ENCODE measurements around the gene TMEM183A. TPM values are rescaled to one million over a fixed set of nuclear protein-coding genes. Genes with fewer than 3 reads are reported as not detected.

The TMEM183A gene
- total and polyA plus RNA-seq, 10 of the 15 experiments (the other 5 are each of a cell fraction or from before 2014, with no cell fraction given), result 12.3 to 103 (median 66.3) TPM

DNA sequence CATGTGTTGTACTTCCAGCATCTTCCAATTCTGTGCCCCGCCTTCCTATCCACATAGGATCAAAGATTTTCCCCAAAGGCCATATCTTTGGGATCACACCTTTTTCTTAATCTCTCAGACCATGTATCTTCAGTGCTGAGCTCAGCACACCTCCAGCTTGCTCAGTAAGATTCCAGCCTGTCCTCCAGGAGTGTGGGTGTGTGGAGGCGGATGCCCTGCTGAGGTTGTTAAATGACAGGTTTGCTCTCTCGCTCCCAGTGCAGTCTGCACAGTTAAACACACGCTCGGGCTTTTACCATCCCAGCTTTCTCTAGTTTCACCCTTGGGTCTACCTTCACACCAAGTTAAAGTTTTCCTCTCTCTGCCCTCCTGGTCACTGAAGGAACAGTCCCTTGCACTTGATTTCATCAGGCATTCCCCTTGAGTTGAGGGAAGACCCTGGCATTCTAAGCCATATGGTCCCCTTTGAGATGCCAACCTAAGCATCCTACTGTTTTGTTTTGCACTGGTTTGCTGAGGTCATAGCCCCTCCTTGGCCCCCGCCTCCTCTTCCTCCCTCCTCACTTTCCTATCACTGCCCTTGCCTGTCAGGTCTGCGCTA lies 64.9 kb downstream of the TMEM183A start (continued):
- no peak for TF ChIP-seq MLLT1 (IDR thresholded peaks at IDR 0.05)
- TF ChIP-seq NFIC (IDR thresholded peaks at IDR 0.05; ENCODE audit: low read depth, low read length), result no peak
- TF ChIP-seq MXI1 (IDR thresholded peaks at IDR 0.05; ENCODE audit: low read depth, low read length), result no peak
- TF ChIP-seq BMI1 (IDR thresholded peaks at IDR 0.05; ENCODE audit: borderline replicate concordance), result no peak
- no peak for TF ChIP-seq ESRRA (IDR thresholded peaks at IDR 0.05; ENCODE audit: low read length)
- no peak for TF ChIP-seq STAT3 (IDR thresholded peaks at IDR 0.05; ENCODE audit: low read depth, low read length)
- no peak for TF ChIP-seq FOXM1 (IDR thresholded peaks at IDR 0.05; ENCODE audit: low read depth, low read length)

GRCh38 chr1:203072911-203073310 lies 65.7 kb downstream of the TMEM183A start:
- Histone ChIP-seq H3K79me2 (ENCODE audit: control insufficient read depth, insufficient read depth, low read length) (no peaks in the 10 kb centered on the region), H4K20me1 (ENCODE audit: control insufficient read depth, insufficient read depth) (no peaks in the 10 kb centered on the region), H3K9me3 (replicated peaks; ENCODE audit: control insufficient read depth, insufficient read depth, low read length) (no peaks in the 10 kb centered on the region), H3K4me2 (ENCODE audit: control insufficient read depth, insufficient read depth) (no peak overlapping the region), H3K9ac (ENCODE audit: control insufficient read depth, insufficient read depth, low read length) (no peak overlapping the region), H3K4me1 (ENCODE audit: control insufficient read depth, insufficient read depth, low read length) (no peaks in the 10 kb centered on the region; the same call in 1 of the 2 replicates), H3K27ac (ENCODE audit: control insufficient read depth, insufficient read depth) (no peak overlapping the region), H3K4me3 (no peak overlapping the region), H2AFZ (ENCODE audit: control insufficient read depth, low read depth, low read length) (no peak overlapping the region), H3K36me3 (ENCODE audit: control insufficient read depth in 2 of 2, insufficient read depth in 2 of 2, low read length in 1 of 2) (no peaks in the 10 kb centered on the region), H3K27me3 (replicated peaks in 1 of 2; ENCODE audit: control insufficient read depth in 2 of 2, insufficient read depth in 2 of 2, low read length in 1 of 2) (peaks cover 3 to 10% of the 10 kb centered on the region in 2 experiments; a peak in 2 of 4 replicates)
- intact Hi-C loops (cut with micrococcal nuclease; ENCODE audit: unreplicated experiment), result no loop called here
- in situ Hi-C loops (cut with MboI), result no loop called here
- POLR2A ChIA-PET, result interaction anchor here (1.1 kb wide), 1 partner anchor 25 kb away, joined by 5 read pairs; no protein-coding TSS in a partner anchor
- no peak for DNase-seq (ENCODE audit: low read depth, low spot score)
- FAIRE-seq, result no peak
- ATAC-seq, result no peak
- TF ChIP-seq ATF2 (IDR thresholded peaks at IDR 0.05; ENCODE audit: low read length) (no peak), LARP7 (IDR thresholded peaks at IDR 0.05) (no peak)
- TF ChIP-seq, protein P1, sequence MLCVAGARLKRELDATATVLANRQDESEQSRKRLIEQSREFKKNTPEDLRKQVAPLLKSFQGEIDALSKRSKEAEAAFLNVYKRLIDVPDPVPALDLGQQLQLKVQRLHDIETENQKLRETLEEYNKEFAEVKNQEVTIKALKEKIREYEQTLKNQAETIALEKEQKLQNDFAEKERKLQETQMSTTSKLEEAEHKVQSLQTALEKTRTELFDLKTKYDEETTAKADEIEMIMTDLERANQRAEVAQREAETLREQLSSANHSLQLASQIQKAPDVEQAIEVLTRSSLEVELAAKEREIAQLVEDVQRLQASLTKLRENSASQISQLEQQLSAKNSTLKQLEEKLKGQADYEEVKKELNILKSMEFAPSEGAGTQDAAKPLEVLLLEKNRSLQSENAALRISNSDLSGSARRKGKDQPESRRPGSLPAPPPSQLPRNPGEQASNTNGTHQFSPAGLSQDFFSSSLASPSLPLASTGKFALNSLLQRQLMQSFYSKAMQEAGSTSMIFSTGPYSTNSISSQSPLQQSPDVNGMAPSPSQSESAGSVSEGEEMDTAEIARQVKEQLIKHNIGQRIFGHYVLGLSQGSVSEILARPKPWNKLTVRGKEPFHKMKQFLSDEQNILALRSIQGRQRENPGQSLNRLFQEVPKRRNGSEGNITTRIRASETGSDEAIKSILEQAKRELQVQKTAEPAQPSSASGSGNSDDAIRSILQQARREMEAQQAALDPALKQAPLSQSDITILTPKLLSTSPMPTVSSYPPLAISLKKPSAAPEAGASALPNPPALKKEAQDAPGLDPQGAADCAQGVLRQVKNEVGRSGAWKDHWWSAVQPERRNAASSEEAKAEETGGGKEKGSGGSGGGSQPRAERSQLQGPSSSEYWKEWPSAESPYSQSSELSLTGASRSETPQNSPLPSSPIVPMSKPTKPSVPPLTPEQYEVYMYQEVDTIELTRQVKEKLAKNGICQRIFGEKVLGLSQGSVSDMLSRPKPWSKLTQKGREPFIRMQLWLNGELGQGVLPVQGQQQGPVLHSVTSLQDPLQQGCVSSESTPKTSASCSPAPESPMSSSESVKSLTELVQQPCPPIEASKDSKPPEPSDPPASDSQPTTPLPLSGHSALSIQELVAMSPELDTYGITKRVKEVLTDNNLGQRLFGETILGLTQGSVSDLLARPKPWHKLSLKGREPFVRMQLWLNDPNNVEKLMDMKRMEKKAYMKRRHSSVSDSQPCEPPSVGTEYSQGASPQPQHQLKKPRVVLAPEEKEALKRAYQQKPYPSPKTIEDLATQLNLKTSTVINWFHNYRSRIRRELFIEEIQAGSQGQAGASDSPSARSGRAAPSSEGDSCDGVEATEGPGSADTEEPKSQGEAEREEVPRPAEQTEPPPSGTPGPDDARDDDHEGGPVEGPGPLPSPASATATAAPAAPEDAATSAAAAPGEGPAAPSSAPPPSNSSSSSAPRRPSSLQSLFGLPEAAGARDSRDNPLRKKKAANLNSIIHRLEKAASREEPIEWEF (IDR thresholded peaks at IDR 0.05; ENCODE audit: insufficient replicate concordance, low read depth, low read length), result no peak
- CTCF ChIA-PET, result interaction anchor here (1.5 kb wide), 1 partner anchor 11 kb away, joined by 4 read pairs; no protein-coding TSS in a partner anchor
- SMC1A ChIA-PET (ENCODE audit: uncharacterized antibody, unreplicated experiment), result interaction anchor here (0.8 kb wide), 1 partner anchor 9 kb away, joined by 4 read pairs; no protein-coding TSS in a partner anchor
- BruUV-seq (replicated peaks), result no TSS peak
- RAD21 ChIA-PET (ENCODE audit: unreplicated experiment), result no interaction called here
- 34% methylated on average over 3 of the region's 3 CpGs for WGBS (ENCODE audit: insufficient coverage, insufficient replicate concordance, low lambda C conversion rate, missing lambda C conversion rate)

Measured in GM12878 (cell line).